ENCODE data around the gene LRFN4.

Gene LRFN4

DNA sequence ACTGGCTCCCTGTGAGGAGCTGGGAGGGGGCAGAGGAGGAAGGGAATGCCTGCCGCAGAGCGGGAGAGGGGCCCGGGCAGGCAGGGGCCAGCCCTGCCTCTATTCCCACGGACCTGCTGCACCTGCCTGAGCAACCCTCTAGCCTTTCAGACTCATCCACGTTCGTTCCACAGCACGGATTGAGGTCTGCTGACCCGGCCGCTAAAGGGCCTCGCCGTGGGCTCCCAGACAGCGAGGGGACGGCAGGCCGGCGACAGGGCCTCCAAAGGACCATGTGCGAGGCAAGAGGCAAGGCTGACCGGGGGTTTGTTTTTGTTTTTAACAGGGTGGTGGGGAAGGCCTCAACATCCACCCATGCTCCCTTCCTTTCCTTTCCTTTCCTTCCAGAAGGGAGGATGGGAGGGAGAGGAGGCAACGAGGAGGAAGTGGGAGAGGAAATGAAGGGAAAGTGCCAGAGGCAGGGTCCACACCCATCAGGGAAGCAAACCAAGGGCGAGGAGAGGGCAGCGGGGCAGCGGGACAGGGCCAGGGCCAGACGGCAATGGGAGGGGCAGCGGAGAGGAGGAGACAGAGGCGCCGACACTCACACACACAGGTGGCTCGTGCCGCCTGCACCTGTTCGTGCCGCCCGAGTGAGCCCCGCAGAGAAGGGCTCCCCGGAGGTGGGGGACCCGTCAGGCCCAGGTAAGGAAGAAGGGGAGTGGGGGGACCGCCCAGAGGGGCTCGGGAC lies 7.5 kb downstream of the LRFN4 start:
- H3K36me3 ChIP-seq (ENCODE audit: control insufficient read depth in 2 of 2, insufficient read depth in 2 of 2, low read length in 2 of 2): peaks cover 0 to 4% of the 10 kb centered on the region in 2 donors
- peak overlapping the region; percentile 26 to 34 for H3K4me3 ChIP-seq (ENCODE audit: low read length in 2 of 2)
- no peaks in the 10 kb centered on the region for H3K9me3 ChIP-seq (ENCODE audit: control insufficient read depth in 2 of 2, low read length in 2 of 2)
- H3K4me1 ChIP-seq (ENCODE audit: control insufficient read depth in 2 of 2, insufficient read depth in 2 of 2, low read length in 2 of 2): peaks cover 20 to 29% of the 10 kb centered on the region in 2 donors
- H3K27ac ChIP-seq (ENCODE audit: low read depth in 2 of 2, low read length in 2 of 2): peak overlapping the region; percentile 65 to 80
- no peaks in the 10 kb centered on the region for H3K27me3 ChIP-seq (ENCODE audit: control insufficient read depth in 2 of 2, insufficient read depth in 2 of 2, low read length in 2 of 2)
- H3K9ac ChIP-seq (ENCODE audit: low read depth in 1 of 2, low read length in 2 of 2): peak overlapping the region; percentile 24 to 68

DNA sequence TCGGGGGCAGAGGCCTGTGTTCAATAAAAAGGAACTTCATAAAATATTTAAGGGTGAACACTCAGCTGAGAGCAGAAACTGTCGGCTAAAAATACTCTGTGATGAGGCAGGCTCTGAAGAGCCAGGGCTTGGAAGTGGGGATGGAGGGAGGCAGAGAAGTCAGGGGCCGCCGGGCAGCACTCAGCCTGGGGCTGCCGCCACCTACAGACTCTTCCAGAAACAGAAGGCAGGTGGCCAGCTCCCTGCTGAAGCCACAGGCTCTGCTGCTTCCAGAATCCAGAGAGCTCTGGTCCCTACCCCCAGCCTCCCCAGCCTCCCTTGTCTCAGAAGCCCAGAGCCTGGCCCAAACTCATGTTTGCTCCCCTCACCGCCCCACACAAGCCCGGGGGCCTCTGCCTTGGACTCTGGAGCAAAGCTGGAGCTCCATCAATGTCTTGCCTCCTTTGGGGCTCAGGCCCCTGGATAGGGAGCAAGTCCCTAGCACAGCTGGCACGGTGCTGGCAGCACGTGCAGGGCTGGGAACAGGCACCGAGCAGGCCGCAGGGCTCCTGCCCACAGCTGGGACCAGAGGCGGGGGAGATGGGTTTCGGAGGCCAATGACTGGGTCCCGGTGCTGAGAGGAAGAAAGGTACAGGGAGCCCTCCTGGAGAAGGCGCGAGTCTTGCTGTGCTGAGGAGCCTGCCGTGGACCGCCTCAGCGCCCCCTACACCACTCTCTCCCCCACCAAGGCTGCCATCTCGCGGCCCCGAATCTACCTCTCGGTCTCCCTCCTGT lies 8.2 kb downstream of the LRFN4 start:
- no peaks in the 10 kb centered on the region for H3K9me3 ChIP-seq (ENCODE audit: control insufficient read depth in 2 of 2, low read length in 2 of 2)
- peak overlapping the region; percentile 65 to 80 for H3K27ac ChIP-seq (ENCODE audit: low read depth in 2 of 2, low read length in 2 of 2)
- H3K4me3 ChIP-seq (ENCODE audit: low read length in 2 of 2): peak overlapping the region in 1 of 2 donors; percentile 26
- no peaks in the 10 kb centered on the region for H3K27me3 ChIP-seq (ENCODE audit: control insufficient read depth in 2 of 2, insufficient read depth in 2 of 2, low read length in 2 of 2)
- H3K4me1 ChIP-seq (ENCODE audit: control insufficient read depth in 2 of 2, insufficient read depth in 2 of 2, low read length in 2 of 2): peaks cover 20 to 25% of the 10 kb centered on the region in 2 donors
- peaks cover 0 to 6% of the 10 kb centered on the region in 2 donors for H3K36me3 ChIP-seq (ENCODE audit: control insufficient read depth in 2 of 2, insufficient read depth in 2 of 2, low read length in 2 of 2)
- peak overlapping the region in 1 of 2 donors; percentile 68 for H3K9ac ChIP-seq (ENCODE audit: low read depth in 1 of 2, low read length in 2 of 2)

DNA sequence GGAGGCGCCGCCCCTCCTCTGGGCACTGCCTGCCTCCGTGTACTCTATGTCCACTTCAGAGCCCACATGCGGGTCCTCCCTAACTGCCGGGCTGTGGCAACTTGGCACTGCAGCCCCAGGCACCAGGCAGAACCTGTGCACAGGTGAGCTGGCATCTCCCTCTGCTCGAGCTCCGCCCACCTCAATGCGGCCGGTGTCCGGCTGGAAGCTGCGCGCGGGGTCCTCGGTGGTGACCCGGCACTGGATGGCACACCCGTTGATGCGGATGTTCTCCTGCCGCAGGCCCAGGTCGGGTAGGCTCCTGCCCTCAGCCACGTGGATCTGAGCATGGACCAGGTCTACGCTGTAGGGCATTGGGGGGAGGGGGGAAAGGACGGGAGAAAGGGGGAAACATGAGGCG lies 9.1 kb downstream of the LRFN4 start:
- H3K4me3 ChIP-seq (ENCODE audit: low read length in 2 of 2): no peak overlapping the region
- H3K27me3 ChIP-seq (ENCODE audit: control insufficient read depth in 2 of 2, insufficient read depth in 2 of 2, low read length in 2 of 2): no peaks in the 10 kb centered on the region
- H3K4me1 ChIP-seq (ENCODE audit: control insufficient read depth in 2 of 2, insufficient read depth in 2 of 2, low read length in 2 of 2): peaks cover 20 to 25% of the 10 kb centered on the region in 2 donors
- no peak overlapping the region for H3K27ac ChIP-seq (ENCODE audit: low read depth in 2 of 2, low read length in 2 of 2)
- peaks cover 0 to 3% of the 10 kb centered on the region in 2 donors for H3K36me3 ChIP-seq (ENCODE audit: control insufficient read depth in 2 of 2, insufficient read depth in 2 of 2, low read length in 2 of 2)
- H3K9me3 ChIP-seq (ENCODE audit: control insufficient read depth in 2 of 2, low read length in 2 of 2): no peaks in the 10 kb centered on the region
- no peak overlapping the region for H3K9ac ChIP-seq (ENCODE audit: low read depth in 1 of 2, low read length in 2 of 2)

DNA sequence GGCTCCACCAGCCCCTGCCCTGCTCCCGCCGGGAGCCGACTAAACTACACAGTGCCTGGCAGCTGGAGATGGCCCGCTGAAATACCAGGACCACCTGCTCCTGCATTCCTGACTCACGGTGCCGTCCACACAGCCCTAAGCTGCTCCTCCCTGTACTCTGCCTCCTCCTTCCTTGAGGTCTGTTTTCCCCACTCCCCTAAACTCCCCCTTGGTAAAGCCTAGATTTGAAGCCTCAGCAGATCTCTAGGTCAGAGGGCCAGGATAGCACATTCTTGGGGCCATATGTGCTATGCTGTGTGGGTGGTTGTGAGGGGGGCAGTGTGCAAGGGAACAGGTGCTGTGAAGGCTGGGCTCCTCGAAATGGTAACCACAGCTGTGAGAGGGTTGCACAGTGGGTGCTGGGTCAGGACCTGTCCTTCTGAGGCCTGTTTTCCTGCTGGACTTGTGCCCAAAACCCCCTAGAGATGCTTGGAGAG lies 9.7 kb downstream of the LRFN4 start:
- H3K27ac ChIP-seq (ENCODE audit: low read depth in 2 of 2, low read length in 2 of 2): no peak overlapping the region

DNA sequence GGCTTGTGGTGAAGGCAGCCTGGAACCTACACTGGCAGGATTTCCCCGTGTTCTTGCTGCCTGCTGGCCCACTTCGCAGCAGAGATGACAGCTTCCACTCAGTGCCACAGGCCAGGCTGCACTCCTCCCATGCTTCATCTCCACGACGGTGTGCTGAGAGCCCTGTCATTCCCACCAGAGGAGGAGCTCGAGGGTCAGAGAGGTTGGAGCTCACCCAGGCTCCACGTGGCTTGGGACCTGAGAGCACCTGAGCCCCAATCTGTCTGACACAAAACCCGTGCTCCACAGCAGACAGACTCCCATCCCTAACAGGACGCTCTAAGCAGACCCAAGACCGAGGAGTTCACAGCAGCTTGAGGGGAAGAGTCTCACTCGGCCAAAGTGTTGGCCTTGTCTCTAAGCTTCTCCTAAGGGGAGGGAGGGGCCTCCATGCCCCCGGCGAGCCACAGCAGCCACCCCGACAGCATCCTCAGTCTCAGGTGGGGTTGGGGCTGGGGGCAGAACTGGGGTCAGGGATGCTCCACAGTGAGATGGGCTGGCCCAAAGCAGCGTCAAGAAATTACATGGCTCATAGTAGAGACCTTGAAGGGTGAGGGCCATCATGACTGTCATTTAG lies 10.7 kb downstream of the LRFN4 start:
- H3K27ac ChIP-seq (ENCODE audit: low read depth in 2 of 2, low read length in 2 of 2): no peak overlapping the region
- H3K4me1 ChIP-seq (ENCODE audit: control insufficient read depth in 2 of 2, insufficient read depth in 2 of 2, low read length in 2 of 2): peaks cover 20 to 25% of the 10 kb centered on the region in 2 donors
- H3K4me3 ChIP-seq (ENCODE audit: low read length in 2 of 2): no peak overlapping the region
- no peaks in the 10 kb centered on the region for H3K27me3 ChIP-seq (ENCODE audit: control insufficient read depth in 2 of 2, insufficient read depth in 2 of 2, low read length in 2 of 2)
- no peak overlapping the region for H3K9ac ChIP-seq (ENCODE audit: low read depth in 1 of 2, low read length in 2 of 2)
- H3K9me3 ChIP-seq (ENCODE audit: control insufficient read depth in 2 of 2, low read length in 2 of 2): no peaks in the 10 kb centered on the region
- H3K36me3 ChIP-seq (ENCODE audit: control insufficient read depth in 2 of 2, insufficient read depth in 2 of 2, low read length in 2 of 2): peaks cover 0 to 3% of the 10 kb centered on the region in 2 donors

More for the DNA sequence above, 9.7 kb downstream of the LRFN4 start:
- no peaks in the 10 kb centered on the region for H3K27me3 ChIP-seq (ENCODE audit: control insufficient read depth in 2 of 2, insufficient read depth in 2 of 2, low read length in 2 of 2)
- no peaks in the 10 kb centered on the region for H3K9me3 ChIP-seq (ENCODE audit: control insufficient read depth in 2 of 2, low read length in 2 of 2)
- H3K9ac ChIP-seq (ENCODE audit: low read depth in 1 of 2, low read length in 2 of 2): no peak overlapping the region
- no peak overlapping the region for H3K4me3 ChIP-seq (ENCODE audit: low read length in 2 of 2)
- peaks cover 20 to 25% of the 10 kb centered on the region in 2 donors for H3K4me1 ChIP-seq (ENCODE audit: control insufficient read depth in 2 of 2, insufficient read depth in 2 of 2, low read length in 2 of 2)
- H3K36me3 ChIP-seq (ENCODE audit: control insufficient read depth in 2 of 2, insufficient read depth in 2 of 2, low read length in 2 of 2): peaks cover 0 to 3% of the 10 kb centered on the region in 2 donors

DNA sequence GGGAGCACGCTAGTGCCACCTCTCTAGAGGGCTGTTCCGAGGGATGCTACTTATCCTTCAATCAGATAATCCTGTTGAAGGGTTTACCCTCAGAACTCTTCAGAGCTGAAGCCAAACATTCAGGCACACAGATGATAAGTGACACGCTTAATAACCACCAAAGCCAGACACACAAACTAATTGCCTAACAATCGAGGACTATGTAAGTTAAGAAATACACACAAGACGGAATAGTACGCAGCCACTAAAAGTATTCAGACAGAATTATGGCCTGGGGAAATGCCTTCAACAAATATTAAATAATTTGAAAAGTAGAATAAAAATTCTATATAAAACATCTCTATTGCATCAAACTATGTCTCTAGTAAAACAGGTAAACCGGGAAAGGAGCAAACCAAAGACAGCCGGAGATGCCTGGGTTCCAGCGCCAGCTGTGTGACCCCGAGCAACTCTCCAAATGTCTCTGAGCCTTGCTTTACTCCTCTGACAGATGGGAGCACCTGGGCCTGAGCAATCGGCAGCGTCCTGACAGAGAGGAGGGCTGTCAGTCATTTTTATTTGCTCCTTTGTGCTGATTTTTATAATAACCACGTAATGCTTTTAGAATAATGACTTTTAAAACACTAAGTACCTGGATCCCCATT lies 11.3 kb downstream of the LRFN4 start:
- Histone ChIP-seq H3K4me1 (ENCODE audit: control insufficient read depth in 2 of 2, insufficient read depth in 2 of 2, low read length in 2 of 2) (peaks cover 20 to 25% of the 10 kb centered on the region in 2 donors), H3K4me3 (ENCODE audit: low read length in 2 of 2) (no peak overlapping the region), H3K9ac (ENCODE audit: low read depth in 1 of 2, low read length in 2 of 2) (no peak overlapping the region), H3K36me3 (ENCODE audit: control insufficient read depth in 2 of 2, insufficient read depth in 2 of 2, low read length in 2 of 2) (peaks cover 0 to 3% of the 10 kb centered on the region in 2 donors), H3K9me3 (ENCODE audit: control insufficient read depth in 2 of 2, low read length in 2 of 2) (no peaks in the 10 kb centered on the region), H3K27me3 (ENCODE audit: control insufficient read depth in 2 of 2, insufficient read depth in 2 of 2, low read length in 2 of 2) (no peaks in the 10 kb centered on the region), H3K27ac (ENCODE audit: low read depth in 2 of 2, low read length in 2 of 2) (no peak overlapping the region)

DNA sequence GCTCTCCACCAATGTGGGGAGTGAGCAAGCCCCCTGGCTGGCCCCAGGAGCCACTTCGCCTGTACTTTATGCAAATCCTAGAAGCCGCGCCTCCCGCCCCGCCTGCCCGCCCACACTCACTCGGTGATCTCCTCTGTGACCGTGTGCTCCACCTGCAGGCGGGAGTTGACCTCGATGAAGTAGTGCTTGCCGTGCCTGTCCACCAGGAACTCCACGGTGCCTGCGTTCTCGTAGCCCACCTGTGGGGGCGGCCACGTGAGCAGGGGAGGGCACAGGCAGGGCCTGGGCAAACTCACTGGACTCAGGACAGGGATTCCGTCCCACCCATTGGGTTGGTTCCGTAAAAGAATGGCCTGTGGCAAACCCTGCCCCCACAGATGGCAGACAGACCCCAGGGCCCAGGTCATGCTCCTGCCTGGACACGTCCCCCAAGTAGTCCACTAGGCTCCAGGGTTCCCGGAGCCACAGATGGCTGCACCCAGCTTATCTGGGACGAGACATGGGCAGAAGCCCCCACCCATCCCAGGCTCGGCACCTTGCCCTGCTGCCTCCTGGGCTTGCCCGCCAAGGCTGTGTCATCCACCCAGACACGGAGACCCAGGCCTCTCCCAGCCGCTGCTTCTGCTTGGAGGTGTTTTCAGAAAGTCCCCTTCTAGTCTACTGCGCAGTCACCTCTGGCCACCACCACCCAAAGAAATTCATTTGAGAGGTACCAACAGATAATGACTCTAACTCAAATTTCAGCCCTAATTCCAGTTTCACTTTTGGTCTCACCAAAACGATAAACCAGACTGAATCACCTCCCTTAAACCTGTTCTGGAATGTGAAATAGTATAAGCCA lies 12.1 kb downstream of the LRFN4 start:
- H3K9ac ChIP-seq (ENCODE audit: low read depth in 1 of 2, low read length in 2 of 2): peak overlapping the region in 1 of 2 donors; percentile 41

DNA sequence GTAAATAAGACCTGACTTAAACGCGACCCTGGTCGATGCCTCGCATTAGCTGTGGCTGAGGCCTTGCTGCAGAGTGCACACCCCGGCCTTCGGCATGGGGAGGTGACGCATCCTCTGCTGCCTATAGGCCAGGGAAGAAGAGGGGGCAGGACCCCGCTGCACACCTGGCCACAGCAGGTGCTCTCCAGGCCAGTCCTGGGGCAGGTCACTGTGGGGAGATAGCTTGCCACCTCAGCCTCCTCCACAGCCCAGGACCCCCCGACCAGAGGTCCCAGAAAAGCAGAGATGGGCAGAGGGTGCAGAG lies 12.7 kb downstream of the LRFN4 start:
- Histone ChIP-seq H3K4me1 (ENCODE audit: control insufficient read depth in 2 of 2, insufficient read depth in 2 of 2, low read length in 2 of 2) (peaks cover 10 to 13% of the 10 kb centered on the region in 2 donors), H3K27ac (ENCODE audit: low read depth in 2 of 2, low read length in 2 of 2) (no peak overlapping the region), H3K27me3 (ENCODE audit: control insufficient read depth in 2 of 2, insufficient read depth in 2 of 2, low read length in 2 of 2) (no peaks in the 10 kb centered on the region), H3K4me3 (ENCODE audit: low read length in 2 of 2) (no peak overlapping the region), H3K9me3 (ENCODE audit: control insufficient read depth in 2 of 2, low read length in 2 of 2) (no peaks in the 10 kb centered on the region), H3K9ac (ENCODE audit: low read depth in 1 of 2, low read length in 2 of 2) (no peak overlapping the region), H3K36me3 (ENCODE audit: control insufficient read depth in 2 of 2, insufficient read depth in 2 of 2, low read length in 2 of 2) (peaks cover 0 to 3% of the 10 kb centered on the region in 2 donors)

More for the DNA sequence above, 12.1 kb downstream of the LRFN4 start:
- Histone ChIP-seq H3K27ac (ENCODE audit: low read depth in 2 of 2, low read length in 2 of 2) (no peak overlapping the region), H3K36me3 (ENCODE audit: control insufficient read depth in 2 of 2, insufficient read depth in 2 of 2, low read length in 2 of 2) (peaks cover 0 to 3% of the 10 kb centered on the region in 2 donors), H3K27me3 (ENCODE audit: control insufficient read depth in 2 of 2, insufficient read depth in 2 of 2, low read length in 2 of 2) (no peaks in the 10 kb centered on the region), H3K4me3 (ENCODE audit: low read length in 2 of 2) (no peak overlapping the region), H3K9me3 (ENCODE audit: control insufficient read depth in 2 of 2, low read length in 2 of 2) (no peaks in the 10 kb centered on the region), H3K4me1 (ENCODE audit: control insufficient read depth in 2 of 2, insufficient read depth in 2 of 2, low read length in 2 of 2) (peaks cover 16 to 18% of the 10 kb centered on the region in 2 donors)

DNA sequence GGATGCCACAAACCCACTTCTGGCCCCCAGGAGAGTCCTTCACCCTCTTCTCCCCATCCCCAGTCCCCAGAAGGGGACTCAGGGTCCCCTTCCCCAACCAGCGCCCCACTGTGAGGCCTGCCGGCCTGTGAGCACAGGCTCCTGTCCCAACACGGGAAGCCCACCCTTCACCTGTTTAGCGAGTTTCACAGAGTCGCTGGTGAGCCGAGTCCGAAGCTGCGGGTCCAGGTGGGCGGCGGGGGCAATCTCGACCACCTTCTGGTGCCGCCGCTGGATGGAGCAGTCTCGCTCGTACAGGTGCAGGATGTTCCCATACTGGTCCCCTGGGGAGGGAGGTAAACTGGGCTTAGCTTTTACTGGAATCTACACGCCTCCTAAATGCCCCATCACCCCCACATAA lies 13.3 kb downstream of the LRFN4 start:
- no peaks in the 10 kb centered on the region for H3K9me3 ChIP-seq (ENCODE audit: control insufficient read depth in 2 of 2, low read length in 2 of 2)
- no peaks in the 10 kb centered on the region for H3K27me3 ChIP-seq (ENCODE audit: control insufficient read depth in 2 of 2, insufficient read depth in 2 of 2, low read length in 2 of 2)
- H3K36me3 ChIP-seq (ENCODE audit: control insufficient read depth in 2 of 2, insufficient read depth in 2 of 2, low read length in 2 of 2): peaks cover 0 to 3% of the 10 kb centered on the region in 2 donors
- no peak overlapping the region for H3K9ac ChIP-seq (ENCODE audit: low read depth in 1 of 2, low read length in 2 of 2)
- H3K4me1 ChIP-seq (ENCODE audit: control insufficient read depth in 2 of 2, insufficient read depth in 2 of 2, low read length in 2 of 2): peaks cover 6 to 7% of the 10 kb centered on the region in 2 donors
- no peak overlapping the region for H3K27ac ChIP-seq (ENCODE audit: low read depth in 2 of 2, low read length in 2 of 2)
- H3K4me3 ChIP-seq (ENCODE audit: low read length in 2 of 2): no peak overlapping the region
